Mesodermal cell (in vitro differentiated cells): ENCODE data around the gene PEA15.
A peak's percentile ranks its signal among the peaks of the same experiment; 100 is the strongest.

Source experiments
- H3K27ac ChIP-seq: 2 replicates; pipeline ENCODE4 v1.7.0; 2013; ENCODE audit warnings: mild to moderate bottlenecking, low read depth, low read length, moderate library complexity; ENCODE audit not compliant: severe bottlenecking
- H3K36me3 ChIP-seq: 2 replicates; pipeline ENCODE4 v1.7.1; 2013; ENCODE audit warnings: mild to moderate bottlenecking, low read length, moderate library complexity; ENCODE audit not compliant: control insufficient read depth, insufficient read depth
- H3K4me1 ChIP-seq: one replicate; pipeline ENCODE4 v1.7.1; 2013; ENCODE audit warnings: mild to moderate bottlenecking, low read length; ENCODE audit not compliant: insufficient read depth, control insufficient read depth, poor library complexity, severe bottlenecking
- H3K4me3 ChIP-seq: 2 replicates; pipeline ENCODE4 v1.7.0; 2013; ENCODE audit warnings: low read length, control low read depth, mild to moderate bottlenecking; ENCODE audit not compliant: insufficient read depth, poor library complexity, severe bottlenecking; ENCODE audit errors: extremely low read depth
- H3K9me3 ChIP-seq: 2 replicates; pipeline ENCODE4 v1.7.1; 2013; ENCODE audit warnings: mild to moderate bottlenecking, low read length, moderate library complexity; ENCODE audit not compliant: control insufficient read depth
- WGBS, 2 experiments: methylation state at CpG; one replicate each; pipeline ENCODE4 v1.1.5; 2013; ENCODE audit warnings: missing lambda C conversion rate in 2 of 2; ENCODE audit not compliant: insufficient coverage in 2 of 2; 5-methylcytosine and 5-hydroxymethylcytosine counted together

The PEA15 gene

GRCh38 chr1:160239582-160240299 is 34.6 kb downstream of the PEA15 start:
- WGBS, 2 experiments, result 95 to 96% methylated on average over 21 to 23 of the region's 24 CpGs
- Histone ChIP-seq H3K4me1 (no peaks in the 10 kb centered on the region), H3K36me3 (peaks cover 84% of the 10 kb centered on the region), H3K9me3 (no peaks in the 10 kb centered on the region), H3K27ac (no peak overlapping the region), H3K4me3 (no peak overlapping the region)

GRCh38 chr1:160243767-160244166 is 38.6 kb downstream of the PEA15 start:
- Histone ChIP-seq H3K27ac (no peak overlapping the region), H3K4me3 (no peak overlapping the region), H3K4me1 (no peaks in the 10 kb centered on the region), H3K36me3 (peaks cover 46% of the 10 kb centered on the region), H3K9me3 (no peaks in the 10 kb centered on the region)

GRCh38 chr1:160244209-160244608 is 39.0 kb downstream of the PEA15 start:
- Histone ChIP-seq H3K27ac (no peak overlapping the region), H3K9me3 (no peaks in the 10 kb centered on the region), H3K4me3 (no peak overlapping the region), H3K36me3 (peaks cover 41% of the 10 kb centered on the region), H3K4me1 (no peaks in the 10 kb centered on the region)
- whole genome bisulfite sequencing, 2 experiments, result 100% methylated on average over 1 of the region's 1 CpG

- Histone ChIP-seq H3K36me3 (peaks cover 40% of the 10 kb centered on the region), H3K4me3 (no peak overlapping the region), H3K4me1 (no peaks in the 10 kb centered on the region), H3K9me3 (no peaks in the 10 kb centered on the region), H3K27ac (no peak overlapping the region)
- WGBS, 2 experiments, result no CpG with 5 or more reads among the region's 1 CpG
Observed at GRCh38 chr1:160245434-160245833, 40.2 kb downstream of the PEA15 start.

GRCh38 chr1:160247053-160247452 is 41.9 kb downstream of the PEA15 start:
- H3K4me1 ChIP-seq, result no peaks in the 10 kb centered on the region
- H3K27ac ChIP-seq, result no peak overlapping the region
- 100% methylated on average over 1 of the region's 1 CpG; no CpG with 5 or more reads in 1 of the 2 experiments for WGBS, 2 experiments
- peaks cover 39% of the 10 kb centered on the region for H3K36me3 ChIP-seq
- no peak overlapping the region for H3K4me3 ChIP-seq
- no peaks in the 10 kb centered on the region for H3K9me3 ChIP-seq

GRCh38 chr1:160251011-160251410 is 45.8 kb downstream of the PEA15 start:
- Histone ChIP-seq H3K4me1 (no peaks in the 10 kb centered on the region), H3K27ac (no peak overlapping the region), H3K36me3 (peaks cover 39% of the 10 kb centered on the region), H3K9me3 (no peaks in the 10 kb centered on the region), H3K4me3 (no peak overlapping the region)

- Histone ChIP-seq H3K36me3 (peaks cover 43% of the 10 kb centered on the region), H3K4me1 (no peaks in the 10 kb centered on the region), H3K9me3 (no peaks in the 10 kb centered on the region), H3K27ac (peak overlapping the region; percentile 46), H3K4me3 (no peak overlapping the region)
- 63 to 74% methylated on average over 3 to 4 of the region's 5 CpGs for WGBS, 2 experiments
Observed at GRCh38 chr1:160251687-160252526, 46.7 kb downstream of the PEA15 start.

- Histone ChIP-seq H3K27ac (no peak overlapping the region), H3K36me3 (peaks cover 45% of the 10 kb centered on the region), H3K9me3 (no peaks in the 10 kb centered on the region), H3K4me3 (no peak overlapping the region), H3K4me1 (peaks cover 8% of the 10 kb centered on the region)
- WGBS, 2 experiments, result 97% methylated on average over 3 to 4 of the region's 4 CpGs
Observed at GRCh38 chr1:160255781-160256300, 50.7 kb downstream of the PEA15 start.

- 100% methylated on average over 1 of the region's 3 CpGs; no CpG with 5 or more reads in 1 of the 2 experiments for WGBS, 2 experiments
- Histone ChIP-seq H3K36me3 (peaks cover 42% of the 10 kb centered on the region), H3K9me3 (no peaks in the 10 kb centered on the region), H3K4me3 (no peak overlapping the region), H3K27ac (no peak overlapping the region), H3K4me1 (peaks cover 12% of the 10 kb centered on the region)
Observed at GRCh38 chr1:160256396-160257046, 51.3 kb downstream of the PEA15 start.

GRCh38 chr1:160257411-160258015 is 52.3 kb downstream of the PEA15 start:
- Histone ChIP-seq H3K4me1 (peaks cover 12% of the 10 kb centered on the region), H3K27ac (no peak overlapping the region), H3K4me3 (no peak overlapping the region), H3K36me3 (peaks cover 38% of the 10 kb centered on the region), H3K9me3 (no peaks in the 10 kb centered on the region)
- 90 to 98% methylated on average over 4 to 6 of the region's 6 CpGs for WGBS, 2 experiments
